SK-N-SH (cell line): ENCODE results near the gene PSME1. TPM values are rescaled to one million over a fixed set of nuclear protein-coding genes. Genes with fewer than 3 reads are reported as not detected.
A peak's percentile ranks its signal among the peaks of the same experiment; 100 is the strongest.

ENCODE experiments used
- CTCF ChIA-PET: fragments of 300-600, 350-600 bp; formaldehyde crosslinking; extraction: SDS; loops from one replicate; lab custom pipeline; 2021; lab: Yijun Ruan, JAX
- POLR2A ChIA-PET: fragments of 350-600 bp; sonication (Branson Sonifier 250); formaldehyde crosslinking; extraction: SDS; loops from one replicate; lab custom pipeline; 2020; ENCODE audit warnings: antibody characterized with exemption, inconsistent platforms; lab: Yijun Ruan, JAX
- DNase-seq: peaks from one replicate; pipeline ENCODE4 v3.0.0; 2012
- H2AFZ ChIP-seq: fragments of 200-600 bp; sonication (generic); 2 replicates; pipeline ENCODE4 v1.8.1; 2016; ENCODE audit warnings: antibody characterized with exemption, mild to moderate bottlenecking, low read depth
- H3F3A ChIP-seq: fragments of 200-600 bp; sonication (generic); replicated peaks from 2 replicates; pipeline ENCODE3; 2016; ENCODE audit warnings: antibody characterized with exemption, mild to moderate bottlenecking; ENCODE audit not compliant: insufficient read depth
- H3K27ac ChIP-seq, 2 experiments: fragments of 200-500 bp in 1 of 2; fragments of 200-600 bp in 1 of 2; sonication (Bioruptor generic) in 1 of 2; sonication (generic), shearing (Covaris generic) in 1 of 2; 2 replicates each; pipeline versions ENCODE4 v1.5.1 to v1.6.1; 2014 to 2016; ENCODE audit warnings: low read depth in 2 of 2, inconsistent platforms in 1 of 2, low read length in 1 of 2, mild to moderate bottlenecking in 1 of 2, mixed read lengths in 1 of 2
- H3K27me3 ChIP-seq: fragments of 200-600 bp; sonication (generic), shearing (Covaris generic); 2 replicates; pipeline ENCODE4 v1.6.1; 2016; ENCODE audit warnings: mixed run types; ENCODE audit not compliant: insufficient read depth
- H3K36me3 ChIP-seq, 2 experiments: fragments of 200-500 bp in 1 of 2; fragments of 200-600 bp in 1 of 2; sonication (Bioruptor generic) in 1 of 2; sonication (generic) in 1 of 2; replicated peaks in 1 of 2; 2 replicates each; pipeline versions ENCODE3 to v1.5.1; 2014 to 2016; ENCODE audit warnings: low read length in 1 of 2, mild to moderate bottlenecking in 1 of 2; ENCODE audit not compliant: insufficient read depth in 2 of 2, control insufficient read depth in 1 of 2
- H3K4me1 ChIP-seq, 2 experiments: fragments of 200-500 bp in 1 of 2; fragments of 200-600 bp in 1 of 2; sonication (Bioruptor generic) in 1 of 2; sonication (generic), shearing (Covaris generic) in 1 of 2; 2 replicates each; pipeline versions ENCODE4 v1.5.1 to v1.6.1; 2014 to 2016; ENCODE audit warnings: low read depth in 1 of 2, low read length in 1 of 2, mixed run types in 1 of 2; ENCODE audit not compliant: insufficient read depth in 2 of 2, control insufficient read depth in 1 of 2
- H3K4me2 ChIP-seq: fragments of 200-600 bp; sonication (generic), shearing (Covaris generic); 2 replicates; pipeline ENCODE4 v1.6.1; 2017; ENCODE audit warnings: mixed run types
- H3K4me3 ChIP-seq, 2 experiments: fragments of 200-500 bp in 1 of 2; fragments of 200-600 bp in 1 of 2; sonication (Bioruptor generic) in 1 of 2; sonication (generic), shearing (Covaris generic) in 1 of 2; 2 replicates each; pipeline versions ENCODE4 v1.5.1 to v1.8.1; 2014 to 2016; ENCODE audit warnings: low read depth in 2 of 2, inconsistent platforms in 1 of 2, low read length in 1 of 2, mild to moderate bottlenecking in 1 of 2, mixed read lengths in 1 of 2, moderate library complexity in 1 of 2
- H3K79me2 ChIP-seq: fragments of 200-600 bp; sonication (generic); 2 replicates; pipeline ENCODE4 v1.8.1; 2017; ENCODE audit warnings: mild to moderate bottlenecking; ENCODE audit not compliant: insufficient read depth
- H3K9ac ChIP-seq: fragments of 200-600 bp; sonication (generic); 2 replicates; pipeline ENCODE4 v1.6.1; 2017; ENCODE audit warnings: mixed run types
- H3K9me2 ChIP-seq: fragments of 200-600 bp; sonication (generic); 2 replicates; pipeline ENCODE4 v1.6.1; 2017; ENCODE audit warnings: mixed run types
- H3K9me3 ChIP-seq: fragments of 200-600 bp; sonication (generic); 2 replicates; pipeline ENCODE4 v1.6.1; 2017; ENCODE audit warnings: mixed run types, mild to moderate bottlenecking, moderate library complexity
- H4K20me1 ChIP-seq: fragments of 200-600 bp; sonication (generic); 2 replicates; pipeline ENCODE4 v1.6.1; 2017; ENCODE audit warnings: mild to moderate bottlenecking, mixed run types; ENCODE audit not compliant: insufficient read depth
- FOSL2 ChIP-seq: IDR thresholded peaks from 2 replicates; pipeline ENCODE4 v1.4.0; 2012; ENCODE audit warnings: low read depth, mild to moderate bottlenecking, moderate library complexity, borderline replicate concordance
- FOXJ3 ChIP-seq: sonication (generic); formaldehyde crosslinking; IDR thresholded peaks from 2 replicates; pipeline ENCODE4 v1.5.1; 2020; ENCODE audit warnings: mild to moderate bottlenecking, missing genetic modification reagents
- GATA2 ChIP-seq: sonication (generic); formaldehyde crosslinking; IDR thresholded peaks from 2 replicates; pipeline ENCODE4 v1.5.0; 2020; ENCODE audit warnings: mild to moderate bottlenecking, missing genetic modification reagents
- JUND ChIP-seq: IDR thresholded peaks from 2 replicates; pipeline ENCODE4 v1.4.0; 2012
- NFIC ChIP-seq: IDR thresholded peaks from 2 replicates; pipeline ENCODE4 v1.4.0; 2012; ENCODE audit warnings: borderline replicate concordance
- NRF1 ChIP-seq: IDR thresholded peaks from 2 replicates; pipeline ENCODE4 v1.6.1; 2012; ENCODE audit warnings: low read depth, mild to moderate bottlenecking, low read length
- POLR2AphosphoS5 ChIP-seq: IDR thresholded peaks from 2 replicates; pipeline ENCODE4 v1.6.1; 2012; ENCODE audit warnings: low read depth, low read length
- RAD21 ChIP-seq: IDR thresholded peaks from 2 replicates; pipeline ENCODE4 v1.6.1; 2012; ENCODE audit warnings: mild to moderate bottlenecking, low read length
- REST ChIP-seq: IDR thresholded peaks from 2 replicates; pipeline ENCODE4 v1.6.1; 2012; ENCODE audit warnings: mild to moderate bottlenecking, low read depth, low read length, moderate library complexity
- SIN3A ChIP-seq: IDR thresholded peaks from 2 replicates; pipeline ENCODE4 v1.6.1; 2012; ENCODE audit warnings: low read depth, mild to moderate bottlenecking, low read length, moderate library complexity, borderline replicate concordance
- TAF1 ChIP-seq: IDR thresholded peaks from 2 replicates; pipeline ENCODE4 v1.6.1; 2012; ENCODE audit warnings: low read depth, mild to moderate bottlenecking, low read length, moderate library complexity, borderline replicate concordance
- TCF12 ChIP-seq: IDR thresholded peaks from 2 replicates; pipeline ENCODE4 v1.4.0; 2012
- TEAD4 ChIP-seq: IDR thresholded peaks from 2 replicates; pipeline ENCODE4 v1.4.0; 2012; ENCODE audit warnings: mild to moderate bottlenecking, borderline replicate concordance; ENCODE audit not compliant: insufficient read depth
- ZBTB33 ChIP-seq: IDR thresholded peaks from 2 replicates; pipeline ENCODE4 v1.4.0; 2012; ENCODE audit warnings: low read depth, borderline replicate concordance
- WGBS: methylation state at CpG from one replicate; pipeline ENCODE4 v1.1.6; 2017; ENCODE audit warnings: low lambda C conversion rate; 5-methylcytosine and 5-hydroxymethylcytosine counted together
- polyA plus RNA-seq, 3 experiments: library from polyadenylated mRNA; depleted of rRNA; stranded (reverse); fragments of >200 nt; gene quantifications; 2 replicates each; pipeline ENCODE4 v1.2.3, GENCODE V29; 2012
- TF ChIP-seq, protein P1 (sequence below): fragments of 200-600 bp; sonication (generic); IDR thresholded peaks from 2 replicates; pipeline ENCODE4 v1.6.1; 2017; ENCODE audit warnings: antibody characterized with exemption, mild to moderate bottlenecking, moderate library complexity
- TF ChIP-seq, protein P2 (sequence below): IDR thresholded peaks from 2 replicates; pipeline ENCODE4 v1.4.0; 2012; ENCODE audit warnings: low read depth

The PSME1 gene
- polyA plus RNA-seq, 1 of the 3 experiments (the other 2 are of a cell fraction): 287 TPM

GRCh38 chr14:24145690-24146452 is 9.9 kb downstream of the PSME1 start:
- Histone ChIP-seq H2AFZ (0 out of 2 replicates have a peak overlapping the region, but pooled peaks have one; percentile 17), H3K27ac (peak overlapping the region; percentile 87 to 92), H3K9me3 (no peaks in the 10 kb centered on the region), H3K27me3 (no peaks in the 10 kb centered on the region), H3K4me1 (peaks cover 11 to 25% of the 10 kb centered on the region in 2 experiments), H3K9me2 (no peaks in the 10 kb centered on the region), H3F3A (peaks cover 20% of the 10 kb centered on the region), H3K4me2 (peak overlapping the region; percentile 83), H3K79me2 (peaks cover 60% of the 10 kb centered on the region), H4K20me1 (peaks cover 8% of the 10 kb centered on the region; the same call in 1 of the 2 replicates), H3K9ac (peak overlapping the region; percentile 77), H3K4me3 (peak overlapping the region; percentile 93 to 98), H3K36me3 (peaks cover 25 to 42% of the 10 kb centered on the region in 2 experiments)
- no peak for DNase-seq
- 10% methylated on average over 9 of the region's 9 CpGs for WGBS
- CTCF ChIA-PET: interaction anchor here (0.9 to 4.6 kb wide), 7 partner anchors 10 to 668 kb away, joined by 3 to 38 read pairs (median 5); partner anchors contain the start of genes IRF9, PCK2 and PSME1
- POLR2A ChIA-PET: interaction anchor here (0.6 to 3.9 kb wide), 15 partner anchors 7 to 97 kb away, joined by 3 to 50 read pairs (median 7); partner anchors contain the start of genes CHMP4A, DCAF11, IPO4 and IRF9
- TF ChIP-seq POLR2AphosphoS5 (no peak), ZBTB33 (no peak), SIN3A (no peak), FOXJ3 (CRISPR knock-in tag) (no peak), TCF12 (no peak), JUND (no peak), GATA2 (no peak), NRF1 (no peak), TEAD4 (no peak), RAD21 (no peak), FOSL2 (no peak), TAF1 (no peak), NFIC (no peak), REST (no peak)
- TF ChIP-seq, protein P1, sequence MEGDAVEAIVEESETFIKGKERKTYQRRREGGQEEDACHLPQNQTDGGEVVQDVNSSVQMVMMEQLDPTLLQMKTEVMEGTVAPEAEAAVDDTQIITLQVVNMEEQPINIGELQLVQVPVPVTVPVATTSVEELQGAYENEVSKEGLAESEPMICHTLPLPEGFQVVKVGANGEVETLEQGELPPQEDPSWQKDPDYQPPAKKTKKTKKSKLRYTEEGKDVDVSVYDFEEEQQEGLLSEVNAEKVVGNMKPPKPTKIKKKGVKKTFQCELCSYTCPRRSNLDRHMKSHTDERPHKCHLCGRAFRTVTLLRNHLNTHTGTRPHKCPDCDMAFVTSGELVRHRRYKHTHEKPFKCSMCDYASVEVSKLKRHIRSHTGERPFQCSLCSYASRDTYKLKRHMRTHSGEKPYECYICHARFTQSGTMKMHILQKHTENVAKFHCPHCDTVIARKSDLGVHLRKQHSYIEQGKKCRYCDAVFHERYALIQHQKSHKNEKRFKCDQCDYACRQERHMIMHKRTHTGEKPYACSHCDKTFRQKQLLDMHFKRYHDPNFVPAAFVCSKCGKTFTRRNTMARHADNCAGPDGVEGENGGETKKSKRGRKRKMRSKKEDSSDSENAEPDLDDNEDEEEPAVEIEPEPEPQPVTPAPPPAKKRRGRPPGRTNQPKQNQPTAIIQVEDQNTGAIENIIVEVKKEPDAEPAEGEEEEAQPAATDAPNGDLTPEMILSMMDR: no peak
- TF ChIP-seq, protein P2, sequence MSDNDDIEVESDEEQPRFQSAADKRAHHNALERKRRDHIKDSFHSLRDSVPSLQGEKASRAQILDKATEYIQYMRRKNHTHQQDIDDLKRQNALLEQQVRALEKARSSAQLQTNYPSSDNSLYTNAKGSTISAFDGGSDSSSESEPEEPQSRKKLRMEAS: no peak
